ENCODE measurements around the gene NBPF1.
"Not testable (repeated sequence)": the region's sequence is repeated elsewhere in the genome, so short reads cannot be mapped to it uniquely, and the experiment has no call there.

Gene NBPF1

DNA sequence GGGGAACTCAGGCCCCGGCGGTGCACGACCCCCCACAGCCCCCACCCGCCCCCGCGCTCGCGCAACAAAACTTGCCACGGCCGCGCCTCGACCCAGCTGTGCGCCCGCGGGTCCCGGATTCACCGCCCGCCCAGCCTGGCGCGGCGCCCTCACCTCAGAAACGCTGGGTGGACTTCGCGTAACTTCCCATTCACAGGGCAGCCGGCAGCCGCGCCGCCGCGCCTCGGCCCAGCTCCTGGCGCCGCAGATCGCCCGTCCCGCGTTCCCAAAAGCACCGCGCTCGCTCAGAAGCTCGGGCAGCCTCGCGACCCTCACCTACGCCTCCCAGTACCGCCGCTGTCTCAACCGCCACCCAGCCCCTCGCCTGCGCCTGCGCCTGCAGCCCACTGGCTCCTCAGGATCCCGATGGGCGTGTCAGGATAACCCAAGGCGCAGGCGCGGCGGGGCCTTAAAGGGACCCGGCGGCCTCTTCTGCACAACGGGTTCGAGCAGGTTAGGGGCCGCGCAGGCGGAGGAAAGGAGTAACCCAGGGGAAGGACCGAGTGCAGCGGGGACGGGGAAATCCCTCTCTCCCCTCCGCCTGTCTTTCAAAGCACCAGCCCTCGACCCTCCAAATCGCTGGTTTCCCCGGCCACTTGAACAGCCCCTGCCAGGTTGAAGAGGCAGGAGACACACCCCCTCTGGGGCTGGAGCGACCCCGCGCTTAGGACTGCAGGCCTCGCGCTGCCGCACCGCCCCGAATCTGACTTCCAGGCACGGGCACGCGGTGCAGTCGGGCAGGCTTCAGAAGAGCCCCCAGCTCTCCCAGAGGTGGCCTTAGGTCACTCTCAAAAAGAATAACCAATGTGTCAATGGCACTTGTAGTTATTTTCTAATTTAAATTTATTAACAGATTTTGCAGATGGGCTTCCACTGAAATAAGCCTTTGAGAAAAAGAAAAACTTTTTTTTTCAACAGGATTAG lies at the start of gene NBPF1:
NBPF1 (minus strand) TSS at position 380 of the 963 bp plus-strand sequence.
- peak; percentile 100 for DNase-seq

DNA sequence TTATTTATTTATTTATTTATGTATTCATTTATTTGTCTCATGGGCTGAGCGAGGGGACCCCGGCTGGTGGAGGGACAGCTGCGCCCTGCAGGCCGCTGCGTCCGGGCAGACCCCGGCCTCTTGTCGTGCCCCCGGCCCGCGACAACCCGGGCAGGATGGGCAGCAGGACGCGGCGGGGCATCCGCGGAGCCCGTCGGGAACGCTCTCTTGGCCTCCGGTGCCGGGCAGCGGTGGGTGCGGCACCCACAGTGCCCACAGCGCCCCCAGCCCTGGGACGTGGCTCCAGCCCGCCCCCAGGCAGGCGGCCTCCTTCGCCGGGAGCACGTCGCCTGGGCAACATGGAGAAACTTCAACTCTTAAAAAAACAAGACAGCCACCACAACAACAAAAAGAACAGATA lies 44.9 kb upstream of the NBPF1 start:
- DNase-seq = not testable (repeated sequence)

DNA sequence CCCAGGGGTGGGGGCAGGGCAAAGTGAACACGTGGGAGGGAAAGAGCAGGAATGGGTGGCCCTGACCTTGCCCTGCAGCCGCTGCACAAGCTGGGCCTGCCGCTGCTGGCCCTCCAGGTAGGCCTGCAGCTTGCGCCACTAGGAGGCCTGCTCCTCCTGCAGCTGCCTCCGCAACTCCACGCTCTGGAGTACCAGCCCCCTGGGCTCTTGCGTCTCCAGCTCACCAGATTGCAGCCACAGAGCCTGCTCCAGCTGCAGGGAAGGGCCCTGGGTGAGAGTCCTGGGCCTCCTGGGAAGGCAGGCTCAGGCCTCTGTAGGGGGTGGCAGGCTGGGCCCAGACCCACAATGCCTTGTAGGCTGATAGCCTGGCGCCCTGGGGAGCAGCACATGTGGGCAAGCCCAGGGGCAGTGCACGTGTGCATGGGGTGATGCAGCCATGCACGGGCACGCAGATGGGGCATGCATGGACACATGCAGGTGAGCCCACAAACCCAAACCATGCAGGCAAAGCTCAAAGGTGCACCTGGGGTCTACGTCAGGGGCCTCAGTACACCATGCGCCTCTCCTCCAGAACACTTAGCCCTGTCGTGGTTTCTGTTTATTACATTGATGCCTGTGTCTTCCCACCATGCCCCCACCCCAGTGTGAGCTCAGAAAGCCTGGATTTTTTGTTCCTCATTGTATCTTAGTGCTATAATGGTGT lies 43.8 kb upstream of the NBPF1 start:
- DNase-seq = not testable (repeated sequence)

DNA sequence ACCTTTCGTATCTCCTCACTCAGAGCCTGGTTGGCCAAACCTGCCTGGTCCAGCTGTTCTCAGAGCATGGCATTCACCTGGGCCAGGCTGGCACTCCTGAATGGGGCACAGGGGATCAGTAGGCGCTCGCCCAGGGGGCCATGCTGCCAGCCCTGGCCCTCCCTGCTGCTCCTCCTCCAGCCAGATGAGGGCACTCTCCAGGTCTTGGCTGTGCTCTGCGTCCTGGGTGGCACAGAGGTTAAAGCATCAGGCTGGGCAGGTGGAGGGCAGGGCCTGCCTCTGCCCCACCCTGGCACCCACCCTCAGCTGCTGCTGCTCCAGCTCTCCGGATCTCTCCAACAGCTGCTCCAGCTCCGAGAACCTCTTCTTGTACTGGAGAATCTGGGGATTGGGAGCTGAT lies 43.2 kb upstream of the NBPF1 start:
- DNase-seq = not testable (repeated sequence)

DNA sequence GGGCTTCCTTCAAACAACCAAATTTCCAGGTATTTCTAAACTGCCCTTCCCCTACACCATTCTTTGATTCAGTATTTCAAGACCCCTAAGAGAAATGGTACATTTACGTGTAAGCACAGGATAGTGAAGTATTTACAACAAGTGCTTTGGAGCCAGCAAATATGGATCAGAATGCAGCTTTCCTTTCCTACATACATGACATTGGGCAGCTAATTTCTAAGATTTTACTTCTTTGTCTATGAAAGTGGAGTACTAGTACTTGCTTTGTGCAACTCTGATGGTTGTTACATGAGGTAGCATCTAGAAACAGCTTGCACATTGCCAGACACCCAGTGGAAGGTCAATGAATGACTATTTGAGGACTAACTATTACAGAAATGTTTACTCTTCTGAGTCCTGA lies 38.2 kb upstream of the NBPF1 start:
- DNase-seq = not testable (repeated sequence)

DNA sequence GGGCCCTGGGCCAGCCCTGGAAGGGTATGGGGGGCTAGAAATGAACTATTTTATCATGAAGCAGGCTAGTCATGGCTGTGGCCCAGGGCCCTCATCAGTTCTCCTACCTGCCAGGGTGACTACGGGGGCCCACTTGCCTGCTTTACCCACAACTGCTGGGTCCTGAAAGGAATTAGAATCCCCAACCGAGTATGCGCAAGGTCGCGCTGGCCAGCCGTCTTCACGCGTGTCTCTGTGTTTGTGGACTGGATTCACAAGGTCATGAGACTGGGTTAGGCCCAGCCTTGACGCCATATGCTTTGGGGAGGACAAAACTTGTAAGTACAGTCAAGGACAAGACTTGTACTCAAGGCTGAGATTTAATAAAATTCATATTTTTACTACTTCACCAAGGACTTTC lies 36.6 kb upstream of the NBPF1 start:
- DNase-seq = not testable (repeated sequence)

DNA sequence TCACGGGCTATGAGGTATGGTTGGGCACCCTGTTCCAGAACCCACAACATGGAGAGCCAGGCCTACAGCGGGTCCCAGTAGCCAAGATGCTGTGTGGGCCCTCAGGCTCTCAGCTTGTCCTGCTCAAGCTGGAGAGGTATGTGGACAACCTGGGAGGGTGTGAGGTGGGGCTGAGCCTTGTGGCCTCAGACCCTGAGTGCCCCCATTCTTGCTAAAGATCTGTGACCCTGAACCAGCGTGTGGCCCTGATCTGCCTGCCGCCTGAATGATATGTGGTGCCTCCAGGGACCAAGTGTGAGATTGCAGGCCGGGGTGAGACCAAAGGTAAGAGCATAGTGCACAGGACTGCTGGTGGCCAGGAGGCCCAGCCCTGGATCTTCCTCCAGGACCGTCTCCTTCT lies 36.0 kb upstream of the NBPF1 start:
- not testable (repeated sequence) for DNase-seq

DNA sequence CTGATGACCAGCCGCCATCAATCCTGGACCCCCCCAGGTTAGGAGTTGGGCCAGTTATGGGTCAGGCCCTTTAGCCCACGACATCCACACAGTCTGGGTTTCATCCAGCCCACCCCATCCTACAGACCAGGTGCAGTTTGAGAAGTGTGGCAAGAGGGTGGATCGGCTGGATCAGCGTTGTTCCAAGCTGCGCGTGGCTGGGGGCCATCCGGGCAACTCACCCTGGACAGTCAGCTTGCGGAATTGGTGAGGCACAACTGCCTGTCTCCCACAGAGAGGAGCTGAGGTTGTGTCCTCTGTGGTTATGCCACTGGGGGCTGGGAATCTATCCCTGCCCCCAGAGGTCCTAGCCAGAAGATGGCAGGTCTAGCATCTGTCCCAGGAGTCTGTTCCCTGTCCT lies 35.4 kb upstream of the NBPF1 start:
- not testable (repeated sequence) for DNase-seq

DNA sequence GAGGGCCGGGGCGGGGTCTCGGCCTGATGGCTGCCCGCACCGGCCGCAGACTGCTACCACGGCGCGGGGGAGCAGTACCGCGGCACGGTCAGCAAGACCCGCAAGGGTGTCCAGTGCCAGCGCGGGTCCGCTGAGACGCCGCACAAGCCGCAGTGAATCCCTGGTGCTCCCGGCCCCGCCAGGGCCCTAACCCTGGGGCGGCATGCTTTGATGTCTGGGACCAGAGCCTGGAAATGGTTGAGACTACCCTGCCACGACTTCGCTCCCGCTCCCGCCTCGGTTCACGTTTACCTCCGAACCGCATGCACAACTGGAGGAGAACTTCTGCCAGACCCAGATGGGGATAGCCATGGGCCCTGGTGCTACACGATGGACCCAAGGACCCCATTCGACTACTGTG lies 34.9 kb upstream of the NBPF1 start:
- not testable (repeated sequence) for DNase-seq

DNA sequence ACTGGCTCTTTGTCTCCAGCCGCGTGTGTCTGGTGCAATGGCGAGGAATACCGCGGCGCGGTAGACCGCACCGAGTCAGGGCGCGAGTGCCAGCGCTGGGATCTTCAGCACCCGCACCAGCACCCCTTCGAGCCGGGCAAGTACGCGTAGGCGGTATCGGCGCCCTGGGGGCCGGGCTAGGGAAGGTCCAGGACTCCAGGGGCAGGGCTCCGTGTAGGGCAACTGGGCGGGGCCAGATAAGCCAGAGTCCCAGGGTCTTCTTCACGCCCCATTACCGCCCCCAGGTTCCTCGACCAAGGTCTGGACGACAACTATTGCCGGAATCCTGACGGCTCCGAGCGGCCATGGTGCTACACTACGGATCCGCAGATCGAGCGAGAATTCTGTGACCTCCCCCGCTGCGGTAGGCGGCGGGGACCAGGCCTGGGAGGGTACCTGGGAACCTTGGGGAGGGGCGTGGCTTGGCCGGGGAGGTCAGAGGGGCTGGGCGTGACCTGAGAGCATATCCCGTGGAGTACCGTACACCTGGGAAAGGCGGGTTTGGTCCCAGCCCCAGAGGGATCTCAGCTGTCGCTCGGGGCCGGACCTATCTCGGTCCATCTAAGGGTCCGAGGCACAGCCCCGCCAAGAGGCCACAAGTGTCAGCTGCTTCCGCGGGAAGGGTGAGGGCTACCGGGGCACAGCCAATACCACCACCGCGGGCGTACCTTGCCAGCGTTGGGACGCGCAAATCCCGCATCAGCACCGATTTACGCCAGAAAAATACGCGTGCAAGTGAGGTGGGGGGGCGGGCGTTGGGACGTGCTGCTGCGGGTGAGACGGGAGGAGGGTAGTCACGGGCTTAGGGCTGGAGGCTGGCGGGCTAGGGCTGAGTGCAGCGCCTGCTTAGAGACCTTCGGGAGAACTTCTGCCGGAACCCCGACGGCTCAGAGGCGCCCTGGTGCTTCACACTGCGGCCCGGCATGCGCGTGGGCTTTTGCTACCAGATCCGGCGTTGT lies 34.1 kb upstream of the NBPF1 start:
- not testable (repeated sequence) for DNase-seq

DNA sequence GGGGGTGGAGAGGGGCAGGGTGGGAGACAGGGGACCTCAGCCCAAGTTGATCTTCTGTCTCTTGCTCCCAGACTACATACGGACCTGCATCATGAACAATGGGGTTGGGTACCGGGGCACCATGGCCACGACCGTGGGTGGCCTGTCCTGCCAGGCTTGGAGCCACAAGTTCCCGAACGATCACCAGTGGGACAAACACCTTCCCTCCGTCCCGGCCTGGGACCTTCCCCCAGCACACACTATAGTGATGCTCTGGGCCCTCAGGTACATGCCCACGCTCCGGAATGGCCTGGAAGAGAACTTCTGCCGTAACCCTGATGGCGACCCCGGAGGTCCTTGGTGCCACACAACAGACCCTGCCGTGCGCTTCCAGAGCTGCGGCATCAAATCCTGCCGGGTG lies 33.4 kb upstream of the NBPF1 start:
- DNase-seq = not testable (repeated sequence)

DNA sequence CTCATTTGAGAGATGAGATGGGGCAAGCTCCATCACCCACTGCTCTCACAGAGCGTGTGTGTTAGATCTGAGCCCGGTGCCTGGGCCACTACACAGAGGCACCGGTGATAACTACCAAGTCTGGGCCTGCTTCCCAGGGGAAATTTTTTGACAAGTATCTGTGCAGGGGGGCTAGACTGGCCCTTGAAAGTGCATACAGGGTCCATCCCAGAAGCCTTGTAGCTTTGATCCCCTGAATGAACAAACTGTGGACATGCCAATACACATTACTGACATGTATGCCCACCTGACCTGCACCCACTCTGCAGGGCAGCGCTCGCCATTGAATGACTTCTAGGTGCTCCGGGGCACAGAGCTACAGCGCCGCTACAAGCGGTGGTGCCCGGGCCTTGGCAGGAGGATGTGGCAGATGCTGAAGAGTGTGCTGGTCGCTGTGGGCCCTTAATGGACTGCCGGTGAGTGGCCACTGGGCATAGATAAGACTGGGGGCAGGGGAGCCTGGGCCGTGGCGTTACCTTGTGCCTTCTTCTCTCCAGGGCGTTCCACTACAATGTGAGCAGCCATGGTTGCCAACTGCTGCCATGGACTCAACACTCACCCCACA lies 32.8 kb upstream of the NBPF1 start:
- DNase-seq = not testable (repeated sequence)

DNA sequence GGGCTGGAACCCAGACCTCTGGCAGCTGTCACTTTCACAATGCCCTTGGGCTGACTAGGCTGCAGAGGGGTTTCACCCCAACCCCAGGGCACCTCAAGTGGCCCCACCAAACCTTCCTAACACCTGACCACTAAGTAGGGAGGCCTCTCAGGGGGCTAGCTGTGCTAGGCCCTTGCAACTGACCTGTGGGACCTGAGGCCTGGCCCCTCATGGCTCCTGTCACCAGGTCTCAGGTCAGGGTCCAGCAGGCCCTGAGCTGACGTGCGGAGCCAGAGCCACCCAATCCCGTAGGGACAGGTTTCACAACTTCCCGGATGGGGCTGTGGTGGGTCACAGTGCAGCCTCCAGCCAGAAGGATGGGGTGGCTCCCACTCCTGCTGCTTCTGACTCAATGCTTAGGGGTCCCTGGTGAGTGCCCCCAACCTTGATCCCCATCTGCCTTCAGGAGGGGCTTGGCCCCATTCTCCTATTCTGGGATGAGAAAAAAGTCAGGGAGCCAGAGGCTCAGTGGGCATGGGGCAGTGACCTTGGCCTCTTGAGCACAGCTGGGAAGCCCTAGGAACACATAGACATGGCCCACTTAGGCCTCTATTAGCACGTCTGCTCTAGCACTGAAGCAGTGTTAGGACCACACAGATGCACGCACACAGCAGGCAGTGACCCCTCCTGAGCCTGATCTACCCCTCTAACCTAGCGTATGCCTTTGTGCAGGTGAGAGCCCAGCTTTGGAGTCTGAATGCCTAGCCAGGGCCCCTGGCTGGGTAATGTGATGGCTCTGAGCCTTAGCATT lies 32.1 kb upstream of the NBPF1 start:
- DNase-seq = not testable (repeated sequence)

DNA sequence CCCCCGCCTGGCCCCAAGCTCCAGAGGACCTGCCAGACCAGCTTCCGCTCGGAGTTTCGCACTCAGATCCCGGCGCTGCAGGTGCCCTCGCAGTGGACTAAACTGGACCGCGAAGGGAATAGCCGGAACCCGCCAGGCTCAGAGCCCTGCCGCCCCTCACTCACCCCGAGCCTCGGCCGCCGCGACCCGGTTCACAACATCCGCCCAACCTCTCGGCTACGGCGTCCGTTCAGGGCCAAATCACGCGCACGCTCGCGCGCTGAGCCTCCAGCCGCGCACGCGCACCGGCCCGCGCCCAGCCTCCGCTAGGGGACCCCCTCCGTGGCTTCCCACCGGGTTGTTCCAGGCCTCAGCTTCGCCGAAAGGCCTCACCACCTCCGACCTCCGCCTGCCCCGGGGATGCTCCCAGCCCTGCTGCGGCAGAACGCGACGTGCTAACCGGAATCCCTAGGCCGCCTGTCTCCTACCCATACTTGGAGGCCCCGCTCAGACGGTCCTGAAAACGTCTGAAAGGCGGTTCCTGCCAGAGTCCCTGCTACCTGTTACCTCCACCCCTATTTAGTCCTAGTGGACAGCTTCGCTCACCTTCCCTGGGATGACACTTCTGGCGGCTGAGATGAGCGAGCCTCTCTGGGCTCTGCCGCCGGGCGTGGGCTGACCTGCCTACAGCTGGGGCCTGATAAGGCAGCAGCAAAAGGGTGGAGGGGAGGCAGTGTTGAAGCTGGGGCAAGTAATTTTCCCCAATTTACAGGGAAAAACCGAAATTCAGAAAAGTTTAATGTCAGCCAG lies 31.3 kb upstream of the NBPF1 start:
- peak; percentile 99 for DNase-seq

DNA sequence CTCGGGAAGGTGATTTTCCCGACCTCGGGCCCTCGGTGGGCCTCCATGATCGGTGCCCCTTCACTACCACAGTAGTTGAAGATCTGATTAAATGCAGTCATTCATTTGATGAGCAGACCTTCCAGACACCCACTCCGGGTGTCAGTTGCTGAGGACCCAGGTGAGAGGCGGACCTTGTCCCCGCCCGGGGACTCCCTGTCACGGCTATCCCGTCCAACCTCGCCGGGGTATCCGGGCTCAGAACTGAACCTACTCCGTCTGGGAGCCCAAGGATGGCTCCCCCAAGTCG lies 30.8 kb upstream of the NBPF1 start:
- DNase-seq = no peak

DNA sequence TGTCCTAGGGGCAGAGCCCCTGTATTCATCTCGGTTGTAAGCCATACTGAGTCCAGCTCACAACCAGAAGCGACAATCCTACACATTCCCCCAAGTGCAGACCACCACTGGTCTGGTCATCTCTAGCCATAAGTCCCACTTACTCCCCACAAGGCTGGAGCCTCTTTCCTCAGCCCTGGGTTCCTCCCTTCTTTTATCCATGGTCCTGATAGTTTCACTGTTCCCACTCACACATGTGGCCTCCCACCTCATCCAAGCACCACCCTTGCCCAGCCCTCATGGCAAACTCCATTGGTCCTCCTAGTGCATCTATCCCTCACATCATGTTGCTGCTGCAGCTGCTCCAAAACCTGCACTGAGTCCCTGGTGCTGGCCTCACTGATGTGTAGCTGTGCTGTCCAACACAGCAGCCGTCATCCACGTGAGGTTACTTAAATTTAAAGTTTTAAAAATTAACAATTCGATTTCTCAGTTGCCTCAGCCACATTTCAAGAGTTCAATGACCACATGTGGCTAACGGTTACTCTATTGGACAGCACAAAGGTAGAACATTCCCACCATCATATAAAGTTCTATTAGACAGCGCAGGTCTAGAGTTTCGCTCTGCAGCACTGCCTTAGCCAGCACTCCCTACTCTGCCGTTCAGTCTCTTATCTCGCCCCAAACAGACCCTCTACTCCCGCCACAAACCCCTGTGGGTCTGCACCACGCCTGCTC lies 30.3 kb upstream of the NBPF1 start:
- not testable (repeated sequence) for DNase-seq

DNA sequence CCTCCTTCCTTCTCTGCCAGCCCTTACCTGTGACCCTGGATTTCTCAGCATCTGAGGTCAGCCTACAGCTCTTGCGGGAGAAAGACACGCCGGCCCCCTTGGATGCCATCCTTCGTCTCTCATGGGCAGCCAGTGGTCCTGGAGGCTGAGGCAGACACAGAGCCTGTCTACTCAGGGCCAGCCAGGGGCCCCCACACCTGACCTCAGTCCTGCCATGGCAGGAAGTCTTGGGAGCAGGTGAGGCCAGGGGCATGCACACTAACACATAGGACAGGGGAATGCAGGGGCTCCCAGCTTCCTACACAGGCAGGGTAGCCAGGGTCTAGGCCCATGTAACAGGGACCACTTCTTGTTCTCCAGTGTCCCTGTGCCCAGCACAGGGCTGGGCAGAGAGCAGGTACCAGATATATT lies 29.6 kb upstream of the NBPF1 start:
- not testable (repeated sequence) for DNase-seq

DNA sequence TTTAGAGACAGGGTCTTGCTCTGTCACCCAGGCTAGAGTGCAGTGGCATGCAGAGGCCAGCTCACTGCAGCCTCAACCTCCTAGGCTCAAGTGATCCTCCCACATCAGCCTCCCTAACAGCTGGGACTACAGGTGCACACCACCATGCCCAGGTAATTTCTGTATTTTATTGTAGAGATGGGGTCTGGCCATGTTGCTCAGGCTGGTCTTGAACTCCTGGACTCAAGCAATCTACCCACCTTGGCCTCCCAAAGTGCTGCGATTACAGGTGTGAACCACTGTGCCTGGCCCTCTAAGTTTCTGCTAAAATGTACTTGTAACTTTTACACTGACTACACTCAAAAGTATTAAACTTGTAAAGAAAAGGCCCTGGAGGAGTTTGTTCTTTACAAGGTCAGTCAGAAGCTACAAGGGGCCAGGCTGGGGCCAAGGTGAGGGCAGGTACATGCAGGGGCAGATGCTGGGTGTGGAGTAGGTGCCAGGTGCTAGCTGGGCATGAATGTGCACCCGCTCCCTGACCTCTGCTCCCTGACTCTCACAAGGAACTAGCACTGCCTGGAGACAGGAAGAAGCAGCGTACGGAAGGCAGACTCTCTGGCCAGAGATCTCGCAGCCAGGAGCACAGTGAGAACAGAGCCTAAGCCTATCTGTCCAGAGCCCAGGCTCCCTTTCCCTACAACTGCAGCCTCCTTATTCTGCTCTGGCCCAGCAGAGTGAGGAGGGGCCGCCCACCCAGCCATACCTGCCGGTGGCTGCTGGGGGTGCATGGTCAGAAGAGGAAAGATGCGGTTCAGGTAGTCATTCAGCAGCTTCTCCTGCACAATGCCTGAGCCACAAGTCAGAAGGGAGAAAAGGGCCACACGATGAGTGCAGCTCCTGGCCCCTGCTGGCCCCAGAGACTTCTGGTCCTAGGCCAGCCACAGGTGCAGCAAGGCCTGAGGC lies 28.9 kb upstream of the NBPF1 start:
- not testable (repeated sequence) for DNase-seq
